DOHH2 (cell line): ENCODE measurements around the gene RAD51D.

Experiments
- H3F3A ChIP-seq: fragments of 200-600 bp; sonication (generic), shearing (Covaris generic); 2 replicates; pipeline ENCODE4 v1.6.0; 2016; ENCODE audit warnings: antibody characterized with exemption, mild to moderate bottlenecking; ENCODE audit not compliant: control insufficient read depth, insufficient read depth
- H3K27ac ChIP-seq: fragments of 200-600 bp; sonication (generic); 2 replicates; pipeline ENCODE4 v1.5.1; 2014; ENCODE audit warnings: low read depth, mild to moderate bottlenecking, low read length, moderate library complexity
- H3K27me3 ChIP-seq: fragments of 200-600 bp; sonication (generic); 2 replicates; pipeline ENCODE4 v1.6.1; 2014; ENCODE audit warnings: mild to moderate bottlenecking, low read length, mixed read lengths; ENCODE audit not compliant: control insufficient read depth
- H3K36me3 ChIP-seq: fragments of 200-600 bp; sonication (generic); 2 replicates; pipeline ENCODE4 v1.6.1; 2014; ENCODE audit warnings: mild to moderate bottlenecking, low read length, moderate library complexity, mixed read lengths; ENCODE audit not compliant: control insufficient read depth
- H3K4me1 ChIP-seq: fragments of 200-600 bp; sonication (generic); 2 replicates; pipeline ENCODE4 v1.6.1; 2014; ENCODE audit warnings: mild to moderate bottlenecking, low read length, mixed read lengths; ENCODE audit not compliant: control insufficient read depth
- H3K4me2 ChIP-seq: fragments of 200-600 bp; sonication (generic); 2 replicates; pipeline ENCODE4 v1.6.0; 2014; ENCODE audit warnings: mild to moderate bottlenecking, low read length, moderate library complexity
- H3K4me3 ChIP-seq: fragments of 200-600 bp; sonication (generic); 2 replicates; pipeline ENCODE4 v1.5.1; 2014; ENCODE audit warnings: mild to moderate bottlenecking, low read length, mixed read lengths
- H3K79me2 ChIP-seq: fragments of 200-600 bp; sonication (generic); 2 replicates; pipeline ENCODE4 v1.6.1; 2014; ENCODE audit warnings: mild to moderate bottlenecking, low read length, mixed read lengths; ENCODE audit not compliant: control insufficient read depth
- H3K9me2 ChIP-seq: fragments of 200-600 bp; sonication (generic); replicated peaks from 2 replicates; pipeline ENCODE4 v1.6.1; 2014; ENCODE audit warnings: mild to moderate bottlenecking, low read length, mixed read lengths; ENCODE audit not compliant: control insufficient read depth
- H3K9me3 ChIP-seq: fragments of 200-600 bp; sonication (generic); 2 replicates; pipeline ENCODE4 v1.6.1; 2014; ENCODE audit warnings: antibody characterized with exemption, low read length, mixed read lengths; ENCODE audit not compliant: control insufficient read depth, insufficient read depth
- H4K20me1 ChIP-seq: fragments of 200-600 bp; sonication (generic); 2 replicates; pipeline ENCODE4 v1.6.0; 2014; ENCODE audit warnings: low read depth, mild to moderate bottlenecking, antibody characterized with exemption, low read length, moderate library complexity; ENCODE audit not compliant: control insufficient read depth, insufficient read depth
- CTCF ChIP-seq: fragments of 200-600 bp; sonication (generic); IDR thresholded peaks from one replicate; pipeline ENCODE4 v1.5.1; 2014; ENCODE audit warnings: antibody characterized with exemption, mild to moderate bottlenecking, low read depth, low read length; ENCODE audit not compliant: poor library complexity, severe bottlenecking
- EZH2phosphoT487 ChIP-seq: fragments of 200-600 bp; sonication (generic); IDR thresholded peaks from 2 replicates; pipeline ENCODE4 v1.6.1; 2017; ENCODE audit warnings: borderline replicate concordance, mild to moderate bottlenecking, antibody characterized with exemption, low read length, moderate library complexity, mixed read lengths

Gene RAD51D

GRCh38 chr17:35161281-35161761, 41.7 kb upstream of the RAD51D start:
- Histone ChIP-seq H3K4me3 (no peak overlapping the region), H3K4me2 (no peak overlapping the region)
- no peak for TF ChIP-seq CTCF
- TF ChIP-seq EZH2phosphoT487 = no peak

GRCh38 chr17:35160354-35161201, 40.9 kb upstream of the RAD51D start:
- H3K27ac ChIP-seq = no peak overlapping the region
- H3K4me2 ChIP-seq = no peak overlapping the region
- no peaks in the 10 kb centered on the region for H3K79me2 ChIP-seq
- no peaks in the 10 kb centered on the region for H3K4me1 ChIP-seq
- H3K36me3 ChIP-seq = no peaks in the 10 kb centered on the region
- no peak overlapping the region for H3K4me3 ChIP-seq
- H3K9me3 ChIP-seq = no peaks in the 10 kb centered on the region
- H3F3A ChIP-seq = no peaks in the 10 kb centered on the region
- H3K9me2 ChIP-seq = no peaks in the 10 kb centered on the region
- TF ChIP-seq CTCF (no peak), EZH2phosphoT487 (no peak)
- H4K20me1 ChIP-seq = no peaks in the 10 kb centered on the region
- peaks cover 33% of the 10 kb centered on the region for H3K27me3 ChIP-seq

More at GRCh38 chr17:35161281-35161761, 41.7 kb upstream of the RAD51D start:
- Histone ChIP-seq H3K79me2 (no peaks in the 10 kb centered on the region), H4K20me1 (no peaks in the 10 kb centered on the region), H3K27me3 (peaks cover 33% of the 10 kb centered on the region), H3K9me2 (no peaks in the 10 kb centered on the region), H3K4me1 (no peaks in the 10 kb centered on the region), H3K27ac (no peak overlapping the region), H3F3A (no peaks in the 10 kb centered on the region), H3K36me3 (no peaks in the 10 kb centered on the region), H3K9me3 (no peaks in the 10 kb centered on the region)

GRCh38 chr17:35159940-35160339, 40.3 kb upstream of the RAD51D start:
- TF ChIP-seq EZH2phosphoT487 (no peak), CTCF (no peak)
- Histone ChIP-seq H3K4me1 (no peaks in the 10 kb centered on the region), H3K27me3 (peaks cover 33% of the 10 kb centered on the region), H3K4me2 (no peak overlapping the region), H3K4me3 (no peak overlapping the region), H3F3A (no peaks in the 10 kb centered on the region), H3K79me2 (no peaks in the 10 kb centered on the region), H3K9me3 (no peaks in the 10 kb centered on the region), H3K36me3 (no peaks in the 10 kb centered on the region), H3K27ac (no peak overlapping the region), H3K9me2 (no peaks in the 10 kb centered on the region), H4K20me1 (no peaks in the 10 kb centered on the region)
